ENCODE data around the gene THADA.

GRCh38 chr2:43397821-43398220 is 198.0 kb downstream of the THADA start:
- TF ChIP-seq ZNF274 (IDR thresholded peaks at IDR 0.05; ENCODE audit: low read depth, low read length): no peak
- TF ChIP-seq YY1 (IDR thresholded peaks at IDR 0.05; ENCODE audit: insufficient read depth, insufficient read length): no peak

Measured in NT2/D1 (cell line).